Measurements from ENCODE around the gene WDR37.
"Not testable (repeated sequence)": the region's sequence is repeated elsewhere in the genome, so short reads cannot be mapped to it uniquely, and the experiment has no call there.

WDR37 gene

GRCh38 chr10:1041514-1041913 lies 14.7 kb upstream of the WDR37 start:
- no peak for DNase-seq (ENCODE audit: low read depth in 2 of 2)

DNA sequence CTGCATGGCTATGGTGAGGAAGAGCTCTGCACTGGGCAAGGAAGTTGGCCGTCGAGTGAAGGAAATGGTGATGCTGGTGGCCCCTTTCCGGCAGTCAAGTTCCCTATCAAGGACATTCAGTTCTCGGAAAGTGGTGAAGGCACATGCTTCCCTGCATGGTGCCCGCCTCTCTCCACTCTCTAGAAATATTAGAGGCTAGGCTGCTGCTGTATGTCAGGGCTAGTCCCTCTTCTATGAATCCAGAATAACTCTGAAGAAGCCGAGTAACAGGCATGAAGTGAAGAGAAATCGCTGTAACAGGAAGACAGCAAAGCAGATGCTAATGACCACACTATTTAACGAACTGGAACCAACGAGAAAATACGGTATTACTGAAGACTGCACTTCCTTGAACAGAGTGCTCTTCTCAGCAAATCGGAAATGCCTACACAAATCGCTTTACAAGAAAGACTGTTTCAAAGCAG lies 12.6 kb upstream of the WDR37 start:
- no peak for DNase-seq (ENCODE audit: low read depth in 2 of 2)

GRCh38 chr10:1044146-1044545 lies 12.0 kb upstream of the WDR37 start:
- DNase-seq (ENCODE audit: low read depth in 2 of 2) = no peak

GRCh38 chr10:1044964-1045363 lies 11.2 kb upstream of the WDR37 start:
- no peak for DNase-seq (ENCODE audit: low read depth in 2 of 2)

DNA sequence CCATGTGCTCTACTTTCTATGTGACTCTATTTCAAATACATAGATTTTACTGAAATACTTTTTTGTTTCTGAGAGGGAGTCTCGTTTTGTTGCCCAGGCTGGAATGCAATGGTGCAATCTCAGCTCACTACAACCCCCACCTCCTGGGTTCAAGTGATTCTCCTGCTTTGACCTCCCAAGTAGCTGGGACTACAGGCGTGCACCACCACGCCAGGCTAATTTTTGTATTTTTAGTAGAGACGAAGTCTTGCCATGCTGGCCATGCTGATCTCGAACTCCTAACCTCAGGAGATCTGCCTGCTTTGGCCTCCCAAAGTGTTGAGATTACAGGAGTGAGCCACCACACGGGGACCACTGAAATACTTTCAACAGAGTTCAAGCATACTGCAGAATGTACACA lies 10.8 kb upstream of the WDR37 start:
- no peak for DNase-seq (ENCODE audit: low read depth in 2 of 2)

DNA sequence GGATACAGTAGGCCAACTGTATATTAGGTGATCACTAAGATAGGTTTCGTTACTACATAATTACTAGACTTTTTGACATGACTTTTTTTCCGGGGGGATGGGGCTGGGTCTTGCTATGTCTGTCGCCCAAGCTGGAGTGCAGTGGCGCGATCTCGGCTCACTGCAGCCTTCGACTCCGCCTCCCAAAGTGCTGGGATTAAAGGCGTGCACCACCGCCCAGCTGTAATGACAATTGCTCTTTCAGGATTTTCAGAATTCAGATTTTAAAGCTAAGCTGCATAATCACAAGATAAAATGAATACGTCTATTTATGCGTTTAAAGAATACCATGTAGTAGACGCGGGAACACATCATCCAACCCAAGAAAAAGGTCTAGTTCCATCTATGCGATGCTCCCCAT lies 8.2 kb upstream of the WDR37 start:
- no peak for DNase-seq (ENCODE audit: low read depth in 2 of 2)

- DNase-seq (ENCODE audit: low read depth in 2 of 2) = no peak
Observed at GRCh38 chr10:1048349-1048731, 7.8 kb upstream of the WDR37 start.

- peak; percentile 90 for DNase-seq (ENCODE audit: low read depth in 2 of 2)
Observed at GRCh38 chr10:1048732-1049424, 7.3 kb upstream of the WDR37 start, which contains the start of gene IDI1. Gene IDI1, minus strand, starts transcription at chr10:1049119. Its CDS starts 116 bp downstream, at chr10:1049003.

GRCh38 chr10:1049425-1049958 lies 6.7 kb upstream of the WDR37 start:
- no peak for DNase-seq (ENCODE audit: low read depth in 2 of 2)

DNA sequence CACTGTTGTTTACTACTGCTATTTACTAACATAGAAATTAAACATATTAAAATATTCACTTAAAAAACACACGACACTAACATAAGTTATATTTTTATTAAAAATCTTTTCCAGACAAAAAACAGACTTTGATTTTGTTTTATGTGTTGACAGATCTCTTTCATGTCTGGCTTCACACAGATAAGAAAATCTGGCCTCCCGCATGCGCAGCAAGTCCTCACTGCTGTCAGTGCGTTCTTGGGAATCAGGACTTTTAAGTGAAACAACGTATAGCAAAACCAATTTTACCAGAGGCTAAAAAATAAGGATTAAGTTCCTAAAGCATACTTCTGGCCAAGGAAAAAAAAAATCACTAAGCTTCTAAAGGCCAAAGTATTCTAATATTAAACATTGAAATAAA lies 6.0 kb upstream of the WDR37 start:
- no peak for DNase-seq (ENCODE audit: low read depth in 2 of 2)

GRCh38 chr10:1050554-1050953 lies 5.6 kb upstream of the WDR37 start:
- no peak for DNase-seq (ENCODE audit: low read depth in 2 of 2)

DNA sequence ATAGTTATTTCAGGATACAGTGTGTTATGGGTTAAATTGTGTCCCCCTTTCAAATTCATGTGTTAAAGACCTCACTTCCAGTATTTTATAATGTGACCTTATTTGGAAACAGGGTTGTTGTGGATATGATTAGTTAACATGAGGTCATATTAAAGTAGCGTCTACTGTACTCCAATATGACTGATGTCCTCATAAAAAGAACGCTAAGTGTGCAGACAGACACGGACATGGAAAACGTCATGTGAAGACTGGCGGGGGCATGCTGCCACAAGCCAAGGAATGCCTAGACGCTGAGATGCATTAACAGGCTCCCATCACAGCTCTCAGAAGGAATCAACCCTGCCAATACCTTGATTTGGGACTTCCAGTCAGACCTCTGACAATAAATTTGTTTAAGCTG lies 1.5 kb upstream of the WDR37 start:
- DNase-seq (ENCODE audit: low read depth in 2 of 2) = no peak

- no peak for DNase-seq (ENCODE audit: low read depth in 2 of 2)
Observed at GRCh38 chr10:1057106-1057657, 997 bp downstream of the WDR37 start.

GRCh38 chr10:1058017-1058416 lies 1.8 kb downstream of the WDR37 start:
- DNase-seq (ENCODE audit: low read depth in 2 of 2) = no peak

DNA sequence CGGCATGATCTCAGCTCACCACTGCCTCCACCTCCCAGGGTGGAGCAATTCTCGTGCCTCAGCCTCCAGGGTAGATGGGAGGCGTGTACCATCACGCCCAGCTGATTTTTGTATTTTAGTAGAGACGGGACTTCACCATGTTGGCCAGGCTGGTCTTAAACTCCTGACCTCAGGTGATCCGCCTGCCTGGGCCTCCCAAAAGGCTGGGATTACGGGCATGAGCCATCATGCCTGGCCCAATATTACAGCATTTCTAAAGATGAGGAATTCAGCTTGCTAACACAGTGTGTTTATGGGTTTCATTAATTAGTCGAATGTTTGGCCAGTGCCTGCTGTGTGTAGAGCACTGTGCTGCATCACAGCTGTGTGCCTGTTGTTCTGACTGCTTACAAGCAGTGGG lies 3.7 kb downstream of the WDR37 start:
- no peak for DNase-seq (ENCODE audit: low read depth in 2 of 2)

- DNase-seq (ENCODE audit: low read depth in 2 of 2) = no peak
Observed at GRCh38 chr10:1061930-1062774, 6.0 kb downstream of the WDR37 start.

GRCh38 chr10:1063232-1063865 lies 7.2 kb downstream of the WDR37 start:
- no peak for DNase-seq (ENCODE audit: low read depth in 2 of 2)

DNA sequence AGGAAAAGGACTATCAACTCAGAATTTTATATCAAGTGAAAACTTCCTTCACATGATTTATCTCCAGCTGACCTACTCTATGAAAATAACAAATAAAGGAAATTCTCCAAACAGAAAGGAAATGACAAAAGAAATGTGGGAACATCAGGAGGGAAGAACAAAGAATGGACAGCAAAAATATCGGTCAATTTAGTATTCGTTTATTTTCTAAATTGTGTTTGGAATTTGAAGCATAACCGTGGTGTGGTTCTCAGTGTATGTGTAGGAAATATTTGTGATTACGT lies 8.7 kb downstream of the WDR37 start:
- DNase-seq (ENCODE audit: low read depth in 2 of 2) = no peak

DNA sequence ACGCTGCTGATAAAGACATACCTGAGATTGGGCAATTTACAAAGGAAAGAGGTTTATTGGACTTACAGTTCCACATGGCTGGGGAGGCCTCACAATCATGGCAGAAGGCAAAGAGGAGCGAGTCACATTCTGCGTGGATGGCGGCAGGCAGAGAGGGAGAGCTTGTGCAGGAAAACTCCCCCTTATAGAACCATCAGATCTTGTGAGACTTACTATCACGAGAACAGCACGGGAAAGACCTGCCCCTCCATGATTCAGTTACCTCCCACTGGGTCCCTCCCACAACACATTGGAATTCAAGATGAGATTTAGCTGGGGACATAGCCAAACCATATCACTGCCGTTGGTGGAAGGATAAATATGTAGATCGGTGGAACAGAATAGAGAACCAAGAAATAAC lies 10.5 kb downstream of the WDR37 start:
- DNase-seq (ENCODE audit: low read depth in 2 of 2) = not testable (repeated sequence)

GRCh38 chr10:1068380-1069361 lies 12.5 kb downstream of the WDR37 start:
- DNase-seq (ENCODE audit: low read depth in 2 of 2) = no peak

DNA sequence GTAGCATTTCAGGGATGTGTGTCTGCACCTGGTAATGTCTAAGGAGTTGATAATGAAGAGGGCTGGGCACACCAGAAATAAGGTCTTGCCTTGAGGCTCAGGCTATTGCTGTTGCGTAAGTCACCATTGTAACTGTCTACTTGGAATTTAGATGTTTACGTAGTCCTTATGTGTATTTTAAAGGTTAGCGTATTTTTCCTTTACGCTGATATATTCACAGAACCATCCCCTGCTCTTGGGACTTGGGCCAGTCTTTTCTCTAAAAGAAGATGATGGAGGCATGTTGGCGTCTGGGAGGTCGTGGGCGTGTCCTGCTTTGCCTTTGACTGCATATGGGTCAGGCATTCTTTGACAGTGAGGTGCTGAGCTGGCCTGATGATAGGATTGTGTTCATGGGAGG lies 14.7 kb downstream of the WDR37 start:
- no peak for DNase-seq (ENCODE audit: low read depth in 2 of 2)

Measured in activated CD4-positive, alpha-beta T cell treated with anti-CD3 and anti-CD28 coated beads for 24 hours (primary cell).